Measurements from ENCODE around the gene UCP3. TPM values are rescaled to one million over a fixed set of nuclear protein-coding genes. Genes with fewer than 3 reads are reported as not detected.

UCP3 gene
- total and polyA plus RNA-seq, 10 of the 15 experiments (the other 5 are each of a cell fraction or from before 2014, with no cell fraction given), result 0.02 to 1.9 (median 0.94) TPM

- H3K4me1 ChIP-seq (ENCODE audit: control insufficient read depth, insufficient read depth, low read length), result peaks cover 7% of the 10 kb centered on the region
- no peaks in the 10 kb centered on the region for H4K20me1 ChIP-seq (ENCODE audit: control insufficient read depth, insufficient read depth)
- FAIRE-seq (peak; percentile 59), DNase-seq (ENCODE audit: low read depth, low spot score) (no peak), ATAC-seq (peak; percentile 85)
- POLR2A ChIA-PET, result interaction anchor here (0.7 to 1.1 kb wide), 2 partner anchors 13 to 31 kb away, joined by 3 read pairs; no protein-coding TSS in a partner anchor
- H3K9me3 ChIP-seq (replicated peaks; ENCODE audit: control insufficient read depth, insufficient read depth, low read length), result no peaks in the 10 kb centered on the region
- H3K27ac ChIP-seq (ENCODE audit: control insufficient read depth, insufficient read depth), result no peak overlapping the region
- RAD21 ChIA-PET (ENCODE audit: unreplicated experiment), result interaction anchor here (0.6 to 2.6 kb wide), 3 partner anchors 10 to 40 kb away, joined by 3 to 12 read pairs (median 7); partner anchors contain the start of gene UCP2
- no peak overlapping the region; the same call in 1 of the 2 replicates for H2AFZ ChIP-seq (ENCODE audit: control insufficient read depth, low read depth, low read length)
- no peak overlapping the region for H3K9ac ChIP-seq (ENCODE audit: control insufficient read depth, insufficient read depth, low read length)
- H3K27me3 ChIP-seq (replicated peaks in 1 of 2; ENCODE audit: control insufficient read depth in 2 of 2, insufficient read depth in 2 of 2, low read length in 1 of 2), result no peaks in the 10 kb centered on the region
- intact Hi-C loops (cut with micrococcal nuclease; ENCODE audit: unreplicated experiment), result no loop called here
- H3K79me2 ChIP-seq (ENCODE audit: control insufficient read depth, insufficient read depth, low read length), result no peaks in the 10 kb centered on the region
- H3K4me2 ChIP-seq (ENCODE audit: control insufficient read depth, insufficient read depth), result no peak overlapping the region
- CTCF ChIA-PET, result interaction anchor here (0.9 to 2.4 kb wide), 4 partner anchors 10 to 32 kb away, joined by 4 to 11 read pairs (median 4); no protein-coding TSS in a partner anchor
- SMC1A ChIA-PET (ENCODE audit: uncharacterized antibody, unreplicated experiment), result interaction anchor here (0.6 to 1.9 kb wide), 3 partner anchors 10 to 24 kb away, joined by 3 to 13 read pairs (median 7); no protein-coding TSS in a partner anchor
- TF ChIP-seq RAD21 (IDR thresholded peaks at IDR 0.05; ENCODE audit: insufficient read depth, low read depth, low read length) (no peak), BHLHE40 (IDR thresholded peaks at IDR 0.05; ENCODE audit: borderline replicate concordance in 1 of 2, low read depth in 2 of 2, low read length in 1 of 2) (no peak), RB1 (IDR thresholded peaks at IDR 0.05; ENCODE audit: borderline replicate concordance) (no peak), BACH1 (IDR thresholded peaks at IDR 0.05; ENCODE audit: borderline replicate concordance) (no peak), RBBP5 (conservative IDR thresholded peaks at IDR 0.05) (no peak), JUND (IDR thresholded peaks at IDR 0.05; ENCODE audit: low read depth, low read length) (no peak), TBL1XR1 (IDR thresholded peaks at IDR 0.05; ENCODE audit: low read depth, low read length) (no peak), MEF2B (IDR thresholded peaks at IDR 0.05; ENCODE audit: partially characterized antibody, poor library complexity, severe bottlenecking) (no peak), HDAC6 (IDR thresholded peaks at IDR 0.05; ENCODE audit: unreplicated experiment) (no peak), HDAC2 (IDR thresholded peaks at IDR 0.05) (no peak), ELK1 (IDR thresholded peaks at IDR 0.05; ENCODE audit: low read depth, low read length) (no peak), ESRRA (IDR thresholded peaks at IDR 0.05; ENCODE audit: low read length) (no peak), SUPT20H (IDR thresholded peaks at IDR 0.05; ENCODE audit: borderline replicate concordance, control insufficient read depth, low read depth, low read length) (no peak), NR2C1 (IDR thresholded peaks at IDR 0.05) (no peak), HDGF (IDR thresholded peaks at IDR 0.05) (no peak), HCFC1 (IDR thresholded peaks at IDR 0.05; ENCODE audit: low read length) (no peak), SIN3A (IDR thresholded peaks at IDR 0.05; ENCODE audit: low read depth, low read length) (no peak), ZBTB40 (IDR thresholded peaks at IDR 0.05; ENCODE audit: borderline replicate concordance) (no peak), CREB1 (IDR thresholded peaks at IDR 0.05; ENCODE audit: low read depth) (no peak)
- H3K4me3 ChIP-seq, result no peak overlapping the region
- 63% methylated on average over 11 of the region's 11 CpGs for WGBS (ENCODE audit: insufficient coverage, insufficient replicate concordance, low lambda C conversion rate, missing lambda C conversion rate)
- BruUV-seq (replicated peaks), result no TSS peak
- no peaks in the 10 kb centered on the region; a peak in 1 of 4 replicates for H3K36me3 ChIP-seq (ENCODE audit: control insufficient read depth in 2 of 2, insufficient read depth in 2 of 2, low read length in 1 of 2)
- in situ Hi-C loops (cut with MboI), result no loop called here
These were observed 3.9 kb downstream of the UCP3 start for GRCh38 chr11:74004759-74005615.

All from GM12878 (cell line).